Measurements from ENCODE around the gene TMEM158.

Gene TMEM158

DNA sequence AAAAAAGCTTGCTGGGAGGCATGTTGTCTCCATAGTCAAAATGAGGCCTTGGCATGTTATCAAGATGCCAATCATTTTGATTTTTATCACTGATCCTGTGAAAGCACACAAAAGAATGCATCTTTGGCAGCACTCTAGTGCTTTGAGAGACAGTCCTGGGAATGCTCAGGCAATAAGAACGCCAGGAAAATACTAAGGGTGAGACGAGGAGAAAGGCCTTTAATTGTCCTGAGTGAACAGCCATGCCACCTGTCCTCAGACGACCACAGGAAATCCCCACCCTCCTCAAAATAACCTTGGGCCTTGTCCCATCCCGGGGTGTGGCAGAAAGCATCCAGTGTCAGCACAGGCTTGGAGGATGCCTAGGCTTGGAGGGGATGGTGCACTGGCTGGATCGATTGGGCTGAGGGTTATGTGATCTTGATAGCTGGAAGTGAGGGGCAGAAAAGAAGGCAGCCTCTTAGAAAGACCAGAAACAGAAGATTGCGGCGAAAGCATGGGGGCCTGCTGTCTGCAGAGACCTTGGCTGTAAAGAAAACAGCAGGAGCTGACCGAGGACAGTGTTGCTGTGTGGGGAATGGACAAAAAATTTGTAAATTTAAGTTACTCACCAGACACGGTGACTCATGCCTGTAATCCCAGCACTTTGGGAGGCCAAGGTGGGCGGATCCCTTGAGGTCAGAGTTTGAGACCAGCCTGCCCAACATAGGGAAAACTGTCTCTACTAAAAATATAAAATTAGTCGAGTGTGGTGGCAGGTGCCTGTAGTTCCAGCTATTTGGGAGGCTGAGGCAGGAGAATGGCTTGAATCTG, 7.3 kb downstream of the TMEM158 start:
- Histone ChIP-seq H3K4me3 (ENCODE audit: low read depth in 1 of 5, low read length in 5 of 5) (no peak overlapping the region), H3K36me3 (ENCODE audit: control insufficient read depth in 5 of 5, insufficient read depth in 5 of 5, low read length in 5 of 5) (no peaks in the 10 kb centered on the region), H3K9me3 (ENCODE audit: control insufficient read depth in 5 of 5, low read length in 5 of 5) (no peaks in the 10 kb centered on the region), H3K27ac (ENCODE audit: low read depth, low read length) (no peak overlapping the region), H3K9ac (ENCODE audit: low read length in 5 of 5) (no peak overlapping the region), H3K4me1 (ENCODE audit: control insufficient read depth in 5 of 5, insufficient read depth in 5 of 5, low read length in 5 of 5) (no peaks in the 10 kb centered on the region), H3K27me3 (ENCODE audit: control insufficient read depth in 5 of 5, insufficient read depth in 4 of 5, low read length in 5 of 5) (peaks cover 5 to 34% (median 25%) of the 10 kb centered on the region in 5 donors)

GRCh38 chr3:45216021-45216609, 10.0 kb downstream of the TMEM158 start:
- H3K9ac ChIP-seq (ENCODE audit: low read length in 5 of 5), result no peak overlapping the region
- H3K27me3 ChIP-seq (ENCODE audit: control insufficient read depth in 5 of 5, insufficient read depth in 4 of 5, low read length in 5 of 5), result peaks cover 0 to 26% (median 15%) of the 10 kb centered on the region in 5 donors
- peaks cover 0 to 6% (median 0%) of the 10 kb centered on the region in 5 donors for H3K4me1 ChIP-seq (ENCODE audit: control insufficient read depth in 5 of 5, insufficient read depth in 5 of 5, low read length in 5 of 5)
- H3K4me3 ChIP-seq (ENCODE audit: low read depth in 1 of 5, low read length in 5 of 5), result no peak overlapping the region
- H3K9me3 ChIP-seq (ENCODE audit: control insufficient read depth in 5 of 5, low read length in 5 of 5), result no peaks in the 10 kb centered on the region
- no peaks in the 10 kb centered on the region for H3K36me3 ChIP-seq (ENCODE audit: control insufficient read depth in 5 of 5, insufficient read depth in 5 of 5, low read length in 5 of 5)
- H3K27ac ChIP-seq (ENCODE audit: low read depth, low read length), result no peak overlapping the region

GRCh38 chr3:45215466-45215865, 10.6 kb downstream of the TMEM158 start:
- Histone ChIP-seq H3K27ac (ENCODE audit: low read depth, low read length) (no peak overlapping the region), H3K36me3 (ENCODE audit: control insufficient read depth in 5 of 5, insufficient read depth in 5 of 5, low read length in 5 of 5) (no peaks in the 10 kb centered on the region), H3K9ac (ENCODE audit: low read length in 5 of 5) (no peak overlapping the region), H3K9me3 (ENCODE audit: control insufficient read depth in 5 of 5, low read length in 5 of 5) (no peaks in the 10 kb centered on the region), H3K4me1 (ENCODE audit: control insufficient read depth in 5 of 5, insufficient read depth in 5 of 5, low read length in 5 of 5) (peaks cover 0 to 6% (median 4%) of the 10 kb centered on the region in 5 donors), H3K4me3 (ENCODE audit: low read depth in 1 of 5, low read length in 5 of 5) (no peak overlapping the region), H3K27me3 (ENCODE audit: control insufficient read depth in 5 of 5, insufficient read depth in 4 of 5, low read length in 5 of 5) (peaks cover 0 to 22% (median 12%) of the 10 kb centered on the region in 5 donors)

DNA sequence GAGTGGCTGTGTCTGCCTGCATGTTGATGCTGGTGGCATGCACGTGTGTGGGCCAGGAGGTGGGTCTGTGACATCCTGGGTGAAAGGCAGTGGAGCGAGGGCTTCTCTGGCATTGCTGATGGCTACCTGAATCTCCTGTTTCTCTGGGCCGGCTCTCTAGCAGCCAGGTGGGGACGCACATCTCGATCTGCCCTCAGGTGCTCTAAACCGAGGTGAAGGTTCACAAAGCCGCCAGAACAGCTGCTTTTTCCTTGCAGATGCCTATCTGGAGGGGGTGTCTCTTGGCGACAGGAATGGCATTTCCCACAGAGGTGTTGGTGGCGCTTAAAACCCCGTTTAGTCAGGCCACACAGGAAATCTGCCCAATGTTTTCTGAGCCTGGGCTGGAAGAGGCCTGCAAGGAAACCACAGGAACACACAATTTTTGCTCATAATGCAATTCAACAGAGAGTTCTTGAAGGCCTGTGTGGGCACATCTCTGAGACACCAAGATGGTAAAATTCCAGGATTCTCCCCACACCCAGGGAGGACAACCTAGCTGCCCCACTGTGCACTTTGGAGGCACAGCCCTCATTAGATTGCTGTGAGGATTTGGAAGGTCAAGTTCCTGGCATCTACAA, 11.9 kb downstream of the TMEM158 start:
- Histone ChIP-seq H3K27me3 (ENCODE audit: control insufficient read depth in 5 of 5, insufficient read depth in 4 of 5, low read length in 5 of 5) (peaks cover 0 to 19% (median 10%) of the 10 kb centered on the region in 5 donors), H3K4me1 (ENCODE audit: control insufficient read depth in 5 of 5, insufficient read depth in 5 of 5, low read length in 5 of 5) (peaks cover 0 to 8% (median 6%) of the 10 kb centered on the region in 5 donors), H3K27ac (ENCODE audit: low read depth, low read length) (no peak overlapping the region), H3K4me3 (ENCODE audit: low read depth in 1 of 5, low read length in 5 of 5) (no peak overlapping the region), H3K9me3 (ENCODE audit: control insufficient read depth in 5 of 5, low read length in 5 of 5) (no peaks in the 10 kb centered on the region), H3K36me3 (ENCODE audit: control insufficient read depth in 5 of 5, insufficient read depth in 5 of 5, low read length in 5 of 5) (no peaks in the 10 kb centered on the region), H3K9ac (ENCODE audit: low read length in 5 of 5) (no peak overlapping the region)

- H3K36me3 ChIP-seq (ENCODE audit: control insufficient read depth in 5 of 5, insufficient read depth in 5 of 5, low read length in 5 of 5), result no peaks in the 10 kb centered on the region
- no peak overlapping the region for H3K27ac ChIP-seq (ENCODE audit: low read depth, low read length)
- H3K4me3 ChIP-seq (ENCODE audit: low read depth in 1 of 5, low read length in 5 of 5), result no peak overlapping the region
- H3K9ac ChIP-seq (ENCODE audit: low read length in 5 of 5), result no peak overlapping the region
- peaks cover 0 to 16% (median 6%) of the 10 kb centered on the region in 5 donors for H3K27me3 ChIP-seq (ENCODE audit: control insufficient read depth in 5 of 5, insufficient read depth in 4 of 5, low read length in 5 of 5)
- no peaks in the 10 kb centered on the region for H3K9me3 ChIP-seq (ENCODE audit: control insufficient read depth in 5 of 5, low read length in 5 of 5)
- peaks cover 0 to 8% (median 6%) of the 10 kb centered on the region in 5 donors for H3K4me1 ChIP-seq (ENCODE audit: control insufficient read depth in 5 of 5, insufficient read depth in 5 of 5, low read length in 5 of 5)
These were observed 14.0 kb downstream of the TMEM158 start for GRCh38 chr3:45212095-45212468.

GRCh38 chr3:45211466-45212094, 14.5 kb downstream of the TMEM158 start:
- Histone ChIP-seq H3K4me1 (ENCODE audit: control insufficient read depth in 5 of 5, insufficient read depth in 5 of 5, low read length in 5 of 5) (peaks cover 0 to 8% (median 6%) of the 10 kb centered on the region in 5 donors), H3K27ac (ENCODE audit: low read depth, low read length) (no peak overlapping the region)

DNA sequence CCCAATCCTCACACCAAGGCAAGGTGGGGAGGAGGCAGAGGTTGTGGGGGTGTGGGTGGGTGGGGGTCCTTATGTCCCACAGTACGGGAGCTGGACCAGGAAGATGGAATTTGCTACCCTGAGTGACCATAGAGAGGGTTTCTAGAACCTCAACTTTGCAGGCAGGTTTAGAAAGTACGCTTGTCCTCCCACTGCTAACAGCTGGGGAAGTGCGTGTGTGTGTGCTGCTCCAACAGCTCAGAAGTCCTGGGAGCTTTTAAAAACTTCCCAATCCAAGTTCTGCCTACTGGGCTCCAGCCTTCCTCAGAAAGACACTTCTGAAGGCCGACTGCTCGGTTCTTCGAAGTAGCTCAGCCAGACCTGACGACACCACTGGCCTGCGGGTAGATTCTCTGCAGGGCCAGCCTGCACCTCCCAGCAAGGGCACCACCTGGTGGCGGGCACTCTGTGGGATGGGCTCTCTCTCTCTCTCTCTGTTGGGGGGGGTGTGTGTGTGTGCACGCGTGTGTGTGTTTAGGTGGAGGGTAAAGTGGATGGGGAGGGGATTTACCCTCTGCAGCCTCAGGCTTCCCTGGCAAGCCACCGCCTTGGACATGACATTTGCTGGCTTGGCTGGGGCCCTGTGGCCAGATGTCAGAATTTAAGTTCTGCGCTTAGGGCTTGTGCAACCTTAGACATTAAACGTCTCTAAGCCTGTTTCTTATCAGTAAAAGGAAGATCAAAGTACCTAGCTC, 15.6 kb downstream of the TMEM158 start:
- H3K4me3 ChIP-seq (ENCODE audit: low read depth in 1 of 5, low read length in 5 of 5), result no peak overlapping the region
- peaks cover 0 to 12% (median 4%) of the 10 kb centered on the region in 5 donors for H3K27me3 ChIP-seq (ENCODE audit: control insufficient read depth in 5 of 5, insufficient read depth in 4 of 5, low read length in 5 of 5)
- no peaks in the 10 kb centered on the region for H3K9me3 ChIP-seq (ENCODE audit: control insufficient read depth in 5 of 5, low read length in 5 of 5)
- no peak overlapping the region for H3K9ac ChIP-seq (ENCODE audit: low read length in 5 of 5)
- H3K36me3 ChIP-seq (ENCODE audit: control insufficient read depth in 5 of 5, insufficient read depth in 5 of 5, low read length in 5 of 5), result no peaks in the 10 kb centered on the region
- H3K27ac ChIP-seq (ENCODE audit: low read depth, low read length), result no peak overlapping the region
- H3K4me1 ChIP-seq (ENCODE audit: control insufficient read depth in 5 of 5, insufficient read depth in 5 of 5, low read length in 5 of 5), result peaks cover 0 to 8% (median 6%) of the 10 kb centered on the region in 5 donors

More at GRCh38 chr3:45211466-45212094, 14.5 kb downstream of the TMEM158 start:
- Histone ChIP-seq H3K4me3 (ENCODE audit: low read depth in 1 of 5, low read length in 5 of 5) (no peak overlapping the region), H3K36me3 (ENCODE audit: control insufficient read depth in 5 of 5, insufficient read depth in 5 of 5, low read length in 5 of 5) (no peaks in the 10 kb centered on the region), H3K27me3 (ENCODE audit: control insufficient read depth in 5 of 5, insufficient read depth in 4 of 5, low read length in 5 of 5) (peaks cover 0 to 16% (median 6%) of the 10 kb centered on the region in 5 donors), H3K9ac (ENCODE audit: low read length in 5 of 5) (peak overlapping the region in 1 of 5 donors; percentile 56), H3K9me3 (ENCODE audit: control insufficient read depth in 5 of 5, low read length in 5 of 5) (no peaks in the 10 kb centered on the region)

DNA sequence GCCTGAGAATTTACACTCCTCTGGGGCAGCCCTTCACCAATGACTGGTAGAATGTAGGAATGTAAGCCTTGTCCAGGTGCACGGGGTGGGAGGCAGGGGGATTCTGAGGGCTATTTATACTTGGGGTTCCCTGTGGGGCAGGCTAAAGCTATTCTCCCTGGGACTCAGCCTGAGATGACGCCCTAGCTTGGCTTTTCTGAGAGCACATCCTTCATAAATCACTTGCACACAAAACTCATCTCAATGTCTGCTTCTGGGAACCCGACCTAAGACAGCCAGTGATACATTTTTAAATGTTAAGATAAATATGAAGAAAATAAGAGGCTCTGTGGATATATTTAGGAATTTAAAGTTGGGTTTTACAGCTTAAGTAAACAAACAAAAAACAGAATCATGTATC, 16.6 kb downstream of the TMEM158 start:
- Histone ChIP-seq H3K27me3 (ENCODE audit: control insufficient read depth in 5 of 5, insufficient read depth in 4 of 5, low read length in 5 of 5) (peaks cover 0 to 8% (median 0%) of the 10 kb centered on the region in 5 donors), H3K9me3 (ENCODE audit: control insufficient read depth in 5 of 5, low read length in 5 of 5) (no peaks in the 10 kb centered on the region), H3K27ac (ENCODE audit: low read depth, low read length) (no peak overlapping the region), H3K36me3 (ENCODE audit: control insufficient read depth in 5 of 5, insufficient read depth in 5 of 5, low read length in 5 of 5) (no peaks in the 10 kb centered on the region), H3K4me3 (ENCODE audit: low read depth in 1 of 5, low read length in 5 of 5) (no peak overlapping the region), H3K4me1 (ENCODE audit: control insufficient read depth in 5 of 5, insufficient read depth in 5 of 5, low read length in 5 of 5) (peaks cover 0 to 8% (median 6%) of the 10 kb centered on the region in 5 donors), H3K9ac (ENCODE audit: low read length in 5 of 5) (no peak overlapping the region)

GRCh38 chr3:45208586-45208985, 17.5 kb downstream of the TMEM158 start:
- H3K4me1 ChIP-seq (ENCODE audit: control insufficient read depth in 5 of 5, insufficient read depth in 5 of 5, low read length in 5 of 5), result peaks cover 0 to 8% (median 6%) of the 10 kb centered on the region in 5 donors

More at GRCh38 chr3:45208586-45208985, 17.5 kb downstream of the TMEM158 start:
- H3K27me3 ChIP-seq (ENCODE audit: control insufficient read depth in 5 of 5, insufficient read depth in 4 of 5, low read length in 5 of 5), result peaks cover 0 to 4% (median under 1%) of the 10 kb centered on the region in 5 donors
- no peaks in the 10 kb centered on the region for H3K36me3 ChIP-seq (ENCODE audit: control insufficient read depth in 5 of 5, insufficient read depth in 5 of 5, low read length in 5 of 5)
- no peak overlapping the region for H3K27ac ChIP-seq (ENCODE audit: low read depth, low read length)
- H3K9ac ChIP-seq (ENCODE audit: low read length in 5 of 5), result no peak overlapping the region
- no peak overlapping the region for H3K4me3 ChIP-seq (ENCODE audit: low read depth in 1 of 5, low read length in 5 of 5)
- H3K9me3 ChIP-seq (ENCODE audit: control insufficient read depth in 5 of 5, low read length in 5 of 5), result no peaks in the 10 kb centered on the region

All from subcutaneous abdominal adipose tissue (tissue), 5 donors.